ENCODE measurements around the gene SLC25A4.
A peak's percentile ranks its signal among the peaks of the same experiment; 100 is the strongest.
"Not testable (repeated sequence)": the region's sequence is repeated elsewhere in the genome, so short reads cannot be mapped to it uniquely, and the experiment has no call there.

The SLC25A4 gene
- long read RNA-seq, donor 1, full-length matches to known transcripts, result 114 of 176 reads
- long read RNA-seq, donor 1, partial matches to known transcripts, result 62 of 176 reads
- long read RNA-seq, donor 1, other reads (novel, unspliced or antisense), result 0 of 176 reads
- long read RNA-seq, donor 2, full-length matches to known transcripts, result 75 of 101 reads
- long read RNA-seq, donor 2, partial matches to known transcripts, result 26 of 101 reads
- long read RNA-seq, donor 2, other reads (novel, unspliced or antisense), result 0 of 101 reads
- long read RNA-seq, donor 3, full-length matches to known transcripts, result 44 of 93 reads
- long read RNA-seq, donor 3, partial matches to known transcripts, result 49 of 93 reads
- long read RNA-seq, donor 3, other reads (novel, unspliced or antisense), result 0 of 93 reads
- long read RNA-seq, donor 4, full-length matches to known transcripts, result 57 of 93 reads
- long read RNA-seq, donor 4, partial matches to known transcripts, result 36 of 93 reads
- long read RNA-seq, donor 4, other reads (novel, unspliced or antisense), result 0 of 93 reads
- long read RNA-seq, donor 5, full-length matches to known transcripts, result 73 of 134 reads
- long read RNA-seq, donor 5, partial matches to known transcripts, result 61 of 134 reads
- long read RNA-seq, donor 5, other reads (novel, unspliced or antisense), result 0 of 134 reads
- long read RNA-seq, donor 6, full-length matches to known transcripts, result 86 of 196 reads
- long read RNA-seq, donor 6, partial matches to known transcripts, result 110 of 196 reads
- long read RNA-seq, donor 6, other reads (novel, unspliced or antisense), result 0 of 196 reads
- long read RNA-seq, donor 7, full-length matches to known transcripts, result 141 of 187 reads
- long read RNA-seq, donor 7, partial matches to known transcripts, result 46 of 187 reads
- long read RNA-seq, donor 7, other reads (novel, unspliced or antisense), result 0 of 187 reads
- long read RNA-seq, donor 8, full-length matches to known transcripts, result 85 of 117 reads
- long read RNA-seq, donor 8, partial matches to known transcripts, result 32 of 117 reads
- long read RNA-seq, donor 8, other reads (novel, unspliced or antisense), result 0 of 117 reads

DNA sequence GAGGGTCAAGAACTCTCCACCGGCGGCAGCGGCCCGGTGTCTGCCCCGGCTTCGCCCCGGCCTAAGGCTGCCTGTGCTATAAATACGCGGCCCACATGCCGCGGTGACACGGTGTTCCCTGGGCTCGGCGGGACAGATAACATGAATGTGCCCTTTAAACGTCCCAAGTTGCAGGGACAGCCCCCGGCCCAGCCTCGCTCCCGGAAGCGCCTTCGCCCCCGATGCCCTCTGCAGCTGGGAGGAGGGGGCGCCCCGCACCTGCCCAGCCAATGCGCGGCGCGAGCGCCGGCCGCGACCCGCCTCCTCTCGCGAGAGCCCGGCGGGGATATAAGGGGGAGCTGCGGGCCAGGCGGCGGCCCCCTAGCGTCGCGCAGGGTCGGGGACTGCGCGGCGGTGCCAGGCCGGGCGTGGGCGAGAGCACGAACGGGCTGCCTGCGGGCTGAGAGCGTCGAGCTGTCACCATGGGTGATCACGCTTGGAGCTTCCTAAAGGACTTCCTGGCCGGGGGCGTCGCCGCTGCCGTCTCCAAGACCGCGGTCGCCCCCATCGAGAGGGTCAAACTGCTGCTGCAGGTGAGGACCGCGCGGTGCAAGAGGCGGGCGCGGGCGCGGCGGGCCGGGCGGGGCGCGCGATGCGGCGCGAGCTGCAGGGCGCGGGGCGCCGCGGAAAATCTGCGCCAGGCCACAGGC, at the start of gene SLC25A4:
SLC25A4 (plus strand) TSS at position 355 of the 689 bp plus-strand sequence; CDS start at position 462, 107 bp downstream.
- DNase-seq, result peak; percentile 95

GRCh38 chr4:185093603-185094002, 49.5 kb upstream of the SLC25A4 start:
- DNase-seq, result no peak

GRCh38 chr4:185096032-185096653, 46.9 kb upstream of the SLC25A4 start:
- DNase-seq, result no peak

DNA sequence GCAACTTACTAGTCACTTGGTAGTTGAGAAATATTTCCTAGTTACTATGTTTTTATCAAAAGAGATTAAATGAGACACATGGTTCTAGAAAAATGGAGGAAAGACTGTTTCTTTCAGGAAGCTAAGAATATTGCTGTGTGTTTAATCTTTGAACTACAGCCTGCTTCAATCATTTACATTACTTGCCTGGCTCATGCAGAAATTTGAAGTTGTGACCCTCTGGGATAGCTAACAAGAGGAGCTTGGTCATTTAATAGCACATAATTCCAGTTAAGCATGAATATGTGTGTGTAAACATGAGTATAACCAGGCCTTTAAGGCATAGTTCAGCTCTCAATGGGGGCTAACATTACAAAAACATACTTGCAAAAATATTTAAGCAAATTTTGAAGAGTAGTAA, 44.6 kb upstream of the SLC25A4 start:
- DNase-seq, result no peak

DNA sequence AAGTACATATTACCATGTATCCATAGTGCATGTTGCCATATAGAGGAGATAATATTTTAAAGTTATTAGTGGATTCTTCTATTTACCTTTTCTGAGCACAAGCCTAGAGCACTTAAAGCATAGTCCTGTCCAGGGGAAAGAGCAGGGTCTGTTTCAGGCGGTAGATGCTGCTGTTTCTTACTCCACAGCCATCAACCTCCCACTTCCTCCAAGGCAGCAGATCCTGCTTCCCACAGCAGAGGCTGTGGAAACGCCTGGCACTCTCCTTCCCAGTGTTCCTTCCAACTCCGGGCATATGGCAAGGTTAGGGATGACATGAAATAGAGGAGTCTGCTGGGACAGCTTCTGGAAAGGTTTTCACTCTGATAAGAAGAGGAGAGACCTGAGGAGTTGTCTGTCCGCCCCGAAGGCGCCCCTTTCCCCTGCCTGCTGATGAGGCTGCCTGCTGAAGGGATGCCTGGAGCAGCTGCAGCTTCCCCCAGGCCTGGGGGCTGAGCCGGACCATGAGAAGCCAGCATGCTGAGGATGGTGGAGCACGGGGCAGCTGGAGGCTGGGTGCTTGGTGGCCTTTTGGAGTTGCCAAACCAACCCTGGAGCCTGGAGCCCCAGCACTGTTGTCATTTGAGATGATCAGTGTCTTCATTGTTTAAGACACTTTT, 43.9 kb upstream of the SLC25A4 start:
- DNase-seq, result no peak

- no peak for DNase-seq
Observed at GRCh38 chr4:185099940-185100339, 43.1 kb upstream of the SLC25A4 start.

DNA sequence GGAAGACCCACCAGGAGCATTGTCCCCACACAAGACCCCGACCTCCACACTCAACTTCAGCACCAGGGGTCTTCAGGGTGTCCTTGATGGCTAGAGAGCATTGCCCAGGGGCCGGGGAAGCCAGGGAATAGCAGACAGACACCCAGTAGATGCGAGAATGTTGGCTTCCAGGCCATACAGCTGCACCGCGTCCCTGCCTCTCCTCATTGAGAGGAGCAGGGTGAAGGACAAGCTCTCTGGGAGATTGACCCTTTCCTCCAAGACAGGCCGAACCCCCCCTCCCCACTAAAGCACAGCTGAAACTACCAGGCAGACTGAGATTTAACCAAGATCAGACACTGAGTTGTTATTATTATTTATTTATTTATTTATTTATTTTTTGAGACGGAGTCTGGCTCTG, 42.6 kb upstream of the SLC25A4 start:
- DNase-seq, result no peak

GRCh38 chr4:185101354-185101890, 41.6 kb upstream of the SLC25A4 start:
- DNase-seq, result no peak

GRCh38 chr4:185104733-185105132, 38.3 kb upstream of the SLC25A4 start:
- DNase-seq, result no peak

DNA sequence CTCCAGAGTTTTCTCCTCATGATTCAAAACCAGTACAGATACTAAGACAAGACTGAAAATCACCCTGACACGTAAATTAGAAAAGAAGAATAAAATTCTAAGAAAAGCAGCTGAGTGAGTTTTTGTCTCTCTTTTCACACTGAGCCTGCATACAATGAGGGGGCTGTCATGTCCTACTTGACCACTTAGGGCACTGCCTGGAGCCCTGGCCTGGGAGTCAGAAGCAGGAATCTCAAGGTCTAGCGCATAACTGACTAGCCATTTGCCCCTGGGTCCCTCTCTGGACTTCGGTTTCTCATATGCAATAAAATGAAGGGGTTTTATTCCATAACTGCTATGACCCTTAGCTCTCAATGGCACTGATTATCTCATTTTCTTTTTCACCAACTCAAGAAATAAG, 36.7 kb upstream of the SLC25A4 start:
- no peak for DNase-seq

DNA sequence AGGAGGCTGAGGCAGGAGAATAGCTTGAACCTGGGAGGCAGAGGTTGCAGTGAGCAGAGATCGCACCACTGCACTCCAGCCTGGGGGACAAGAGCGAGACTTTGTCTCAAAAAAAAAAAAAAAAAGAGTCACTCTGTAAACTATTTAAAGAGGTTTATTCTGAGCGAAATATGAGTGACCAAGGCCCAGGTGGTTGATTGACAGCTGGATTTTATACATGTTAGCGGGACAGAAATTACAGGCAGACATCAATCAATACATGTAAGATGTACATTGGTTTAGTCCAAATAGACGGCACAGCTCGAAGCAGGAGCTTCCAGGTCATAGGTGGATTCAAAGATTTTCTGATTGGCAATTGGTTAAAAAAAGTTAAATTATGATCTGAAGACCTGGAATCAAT, 35.5 kb upstream of the SLC25A4 start:
- not testable (repeated sequence) for DNase-seq

DNA sequence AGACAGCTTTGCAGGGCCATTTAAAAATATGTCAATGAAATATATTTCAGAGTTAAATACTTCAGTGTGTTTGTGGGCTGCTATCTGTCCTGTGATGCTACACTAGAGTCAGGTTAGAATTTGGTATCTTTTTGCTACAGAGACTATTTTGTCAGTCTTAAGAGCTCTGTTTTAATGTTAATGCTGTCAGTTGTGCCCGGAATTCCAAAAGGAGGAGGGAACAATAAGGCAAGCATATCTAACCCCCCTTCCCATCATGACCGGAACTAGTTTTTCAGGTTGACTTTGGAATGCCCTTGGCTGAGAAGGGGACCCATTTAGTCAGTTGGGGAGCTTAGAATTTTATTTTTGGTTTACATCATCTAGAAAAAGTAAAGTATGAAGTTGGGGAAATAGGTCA, 34.9 kb upstream of the SLC25A4 start:
- no peak for DNase-seq

DNA sequence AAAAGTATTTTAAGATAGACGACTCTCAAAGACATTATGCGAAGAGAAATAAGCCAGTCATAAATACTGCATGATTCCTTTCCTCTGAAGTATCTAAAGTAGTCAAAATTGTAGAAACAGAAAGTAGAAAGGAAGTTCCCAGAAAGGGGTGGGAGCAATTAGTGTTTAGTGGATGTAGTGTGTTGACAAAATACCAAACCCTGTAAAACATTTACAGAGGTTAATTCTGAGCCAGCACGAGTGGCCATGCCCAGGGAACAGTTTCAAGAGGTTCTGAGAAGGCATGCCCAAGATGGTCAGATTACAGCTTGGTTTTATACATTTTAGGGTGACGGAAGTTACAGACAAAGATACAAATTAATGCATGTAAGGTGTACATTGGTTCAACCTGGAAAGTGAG, 34.4 kb upstream of the SLC25A4 start:
- DNase-seq, result no peak

DNA sequence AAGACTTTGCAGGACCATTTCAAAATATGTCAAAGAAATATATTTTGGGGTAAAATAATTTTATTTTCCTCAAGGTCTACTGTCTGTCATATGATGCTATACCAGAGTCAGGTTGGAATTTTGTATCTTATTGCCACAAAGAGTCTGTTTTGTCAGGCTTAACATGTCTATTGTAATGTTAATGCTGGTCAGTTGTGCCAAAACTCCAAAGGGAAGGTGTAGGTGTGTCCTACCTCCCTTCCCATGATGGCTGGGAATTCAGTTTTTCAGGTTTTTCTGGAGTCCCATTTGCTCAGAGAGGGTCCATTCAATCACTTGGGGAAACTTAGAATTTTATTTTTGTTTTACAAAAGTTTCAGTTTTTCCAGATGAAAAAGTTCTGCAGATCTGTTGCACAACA, 33.3 kb upstream of the SLC25A4 start:
- no peak for DNase-seq

DNA sequence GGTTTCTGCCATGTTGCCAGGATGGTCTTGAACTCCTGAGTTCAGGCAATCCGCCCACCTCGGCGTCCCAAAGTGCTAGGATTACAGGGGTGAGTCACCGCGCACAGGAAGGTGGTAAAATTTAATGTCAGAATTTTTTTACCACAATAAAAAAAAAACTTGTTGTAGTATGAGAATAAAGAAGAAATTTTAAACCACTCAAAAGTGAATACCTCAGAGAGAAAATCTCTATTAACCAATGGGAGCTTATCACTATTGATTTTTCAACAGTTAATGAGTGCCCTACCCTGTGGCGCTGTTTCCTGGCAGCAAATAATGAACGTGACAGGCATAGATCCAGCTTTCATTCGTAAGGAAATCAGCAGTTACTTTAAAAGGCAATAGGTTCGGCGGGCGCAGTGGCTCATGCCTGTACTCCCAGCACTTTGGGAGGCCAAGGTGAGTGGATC, 32.7 kb upstream of the SLC25A4 start:
- DNase-seq, result no peak

DNA sequence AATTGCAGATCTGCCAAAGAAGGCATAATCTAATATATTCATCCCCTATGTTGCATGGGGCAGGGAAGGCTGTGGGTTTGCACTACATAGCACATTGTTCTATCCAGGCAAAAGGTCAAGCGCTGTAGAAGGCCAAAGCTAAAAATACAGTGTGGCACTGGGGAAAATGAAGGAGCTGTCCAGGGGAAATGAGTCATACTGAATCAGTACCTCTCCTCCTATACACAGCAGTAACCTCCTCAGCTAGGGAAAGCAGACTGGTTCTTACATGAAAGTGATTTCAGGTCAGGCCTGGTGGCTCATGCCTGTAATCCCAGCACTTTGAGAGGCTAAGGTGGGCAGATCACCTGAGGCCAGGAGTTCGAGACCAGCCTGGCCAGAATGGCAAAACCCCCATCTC, 31.0 kb upstream of the SLC25A4 start:
- no peak for DNase-seq

DNA sequence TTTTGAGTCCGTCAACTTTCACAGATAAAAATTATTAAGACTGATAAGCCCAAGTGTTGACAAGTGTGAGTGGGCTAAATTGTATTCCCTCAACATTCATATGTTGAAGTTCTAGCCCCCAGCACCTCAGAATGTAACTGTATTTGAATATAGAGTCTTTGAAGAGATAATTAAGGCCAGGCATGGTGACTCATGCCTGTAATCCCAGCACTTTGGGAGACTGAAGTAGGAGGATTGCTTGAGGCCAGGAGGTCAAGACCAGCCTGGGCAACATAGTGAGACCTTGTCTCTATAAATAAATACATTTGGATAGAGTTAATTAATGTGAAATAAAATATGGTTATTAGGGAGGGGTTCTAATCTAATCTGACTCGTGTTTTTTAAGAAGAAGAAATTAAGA, 29.7 kb upstream of the SLC25A4 start:
- no peak for DNase-seq

DNA sequence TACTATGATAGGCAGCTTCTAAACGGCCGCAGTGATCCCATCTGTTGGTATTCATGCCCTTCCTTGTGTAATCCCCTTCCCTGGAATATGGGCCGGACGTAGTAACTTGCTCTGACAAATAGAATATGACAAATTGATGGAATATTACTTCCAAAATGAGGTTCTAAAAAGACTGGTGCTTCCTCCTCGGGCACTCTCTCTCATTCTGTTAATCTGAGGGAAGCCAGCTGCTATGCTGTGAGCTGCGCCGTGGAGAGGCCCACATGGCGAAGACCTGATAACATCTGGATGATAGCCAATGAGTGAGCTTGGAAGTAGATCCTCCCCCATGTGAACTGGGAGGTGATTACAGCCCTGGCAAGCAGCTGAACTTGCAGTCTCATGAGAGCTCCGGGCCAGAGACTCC, 27.2 kb upstream of the SLC25A4 start:
- DNase-seq, result peak; percentile 63

GRCh38 chr4:185117300-185117934, 25.6 kb upstream of the SLC25A4 start:
- no peak for DNase-seq

DNA sequence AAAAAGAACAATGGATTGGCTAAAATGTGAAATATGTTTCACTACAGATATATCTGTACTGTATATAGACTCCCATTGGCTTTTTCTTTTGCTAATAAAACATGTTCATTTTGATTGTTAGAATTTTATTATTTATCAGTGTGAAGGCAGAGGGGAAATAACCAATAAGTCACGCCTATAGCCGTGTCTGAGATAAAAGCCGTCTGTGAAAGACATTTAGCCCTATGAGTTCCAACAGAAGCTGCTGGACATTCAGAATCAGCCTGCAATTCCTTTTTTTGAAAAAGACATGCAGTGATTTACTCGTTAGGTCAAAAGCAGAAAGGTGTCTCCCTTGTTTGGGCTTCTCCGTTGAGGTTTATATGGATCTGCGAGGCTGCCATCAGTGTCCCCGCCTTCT, 24.2 kb upstream of the SLC25A4 start:
- no peak for DNase-seq

GRCh38 chr4:185119467-185119866, 23.6 kb upstream of the SLC25A4 start:
- DNase-seq, result not testable (repeated sequence)

Measured in right kidney (tissue), 9 donors.